ENCODE measurements around the gene AUTS2.

AUTS2 gene

DNA sequence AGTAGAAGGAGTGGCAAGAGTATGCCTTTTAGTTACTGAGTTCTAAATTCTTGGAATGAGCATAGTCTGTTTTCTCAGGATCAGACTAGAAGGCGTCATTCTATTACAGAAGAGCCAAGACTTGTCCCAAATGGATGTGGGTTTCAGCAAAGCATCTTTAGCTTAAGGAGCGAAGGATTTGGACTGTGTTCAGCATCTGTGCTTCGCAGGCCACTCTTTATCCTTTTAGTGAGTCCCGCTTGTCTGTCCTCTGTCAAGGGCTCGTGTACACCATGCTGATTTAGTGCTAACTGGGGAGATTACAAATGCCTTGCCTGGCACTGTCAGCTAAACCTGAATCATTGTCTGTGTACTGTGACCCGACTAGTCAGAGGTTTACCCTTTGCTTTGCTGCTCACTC is 465.7 kb downstream of the AUTS2 start:
- TF ChIP-seq, protein P1, sequence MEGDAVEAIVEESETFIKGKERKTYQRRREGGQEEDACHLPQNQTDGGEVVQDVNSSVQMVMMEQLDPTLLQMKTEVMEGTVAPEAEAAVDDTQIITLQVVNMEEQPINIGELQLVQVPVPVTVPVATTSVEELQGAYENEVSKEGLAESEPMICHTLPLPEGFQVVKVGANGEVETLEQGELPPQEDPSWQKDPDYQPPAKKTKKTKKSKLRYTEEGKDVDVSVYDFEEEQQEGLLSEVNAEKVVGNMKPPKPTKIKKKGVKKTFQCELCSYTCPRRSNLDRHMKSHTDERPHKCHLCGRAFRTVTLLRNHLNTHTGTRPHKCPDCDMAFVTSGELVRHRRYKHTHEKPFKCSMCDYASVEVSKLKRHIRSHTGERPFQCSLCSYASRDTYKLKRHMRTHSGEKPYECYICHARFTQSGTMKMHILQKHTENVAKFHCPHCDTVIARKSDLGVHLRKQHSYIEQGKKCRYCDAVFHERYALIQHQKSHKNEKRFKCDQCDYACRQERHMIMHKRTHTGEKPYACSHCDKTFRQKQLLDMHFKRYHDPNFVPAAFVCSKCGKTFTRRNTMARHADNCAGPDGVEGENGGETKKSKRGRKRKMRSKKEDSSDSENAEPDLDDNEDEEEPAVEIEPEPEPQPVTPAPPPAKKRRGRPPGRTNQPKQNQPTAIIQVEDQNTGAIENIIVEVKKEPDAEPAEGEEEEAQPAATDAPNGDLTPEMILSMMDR (IDR thresholded peaks at IDR 0.05; ENCODE audit: low read depth, low read length, missing control alignments): no peak
- DNase-seq (ENCODE audit: low read depth): no peak
- no peak overlapping the region for H3K4me3 ChIP-seq (ENCODE audit: low read depth, low read length)

DNA sequence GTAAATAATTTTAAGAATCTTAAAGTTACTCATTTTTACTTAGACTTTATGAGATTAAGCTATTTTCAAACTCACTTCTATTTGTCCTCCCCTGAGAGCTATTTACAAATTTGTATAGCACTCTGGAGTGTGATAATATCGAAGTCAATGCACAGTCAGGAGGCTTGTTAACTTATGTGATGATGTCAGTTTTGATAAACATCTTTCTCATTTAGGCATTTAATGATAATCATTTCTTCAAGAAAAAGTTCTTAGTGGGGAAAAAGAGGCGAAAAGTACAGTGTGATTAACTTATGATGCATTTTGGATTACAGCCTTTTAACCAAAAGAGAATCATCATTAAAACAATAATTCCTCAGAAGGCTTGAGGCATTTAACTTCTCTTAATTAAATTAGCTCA is 468.6 kb downstream of the AUTS2 start:
- DNase-seq (ENCODE audit: low read depth): no peak
- TF ChIP-seq, protein P1 (IDR thresholded peaks at IDR 0.05; ENCODE audit: low read depth, low read length, missing control alignments): no peak

DNA sequence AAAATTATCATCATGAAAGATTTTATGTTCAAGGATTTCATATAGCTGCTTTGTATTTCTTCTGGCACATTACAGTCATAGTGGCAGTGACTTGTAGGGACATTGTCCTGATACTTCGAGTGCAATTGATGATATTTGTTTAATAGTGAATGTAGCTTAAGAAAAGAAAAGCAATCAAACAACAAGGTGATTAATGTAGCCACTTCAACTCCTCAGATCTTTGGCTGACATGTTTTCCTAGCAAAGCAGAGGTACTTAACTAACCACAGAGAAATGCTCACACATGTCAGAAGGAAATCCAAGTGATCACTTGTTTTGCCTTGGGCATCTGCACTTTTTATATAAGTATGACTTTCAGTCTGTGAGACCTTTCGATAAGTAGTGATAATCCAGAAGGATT is 470.3 kb downstream of the AUTS2 start:
- no peak for DNase-seq (ENCODE audit: low read depth)
- H3K4me3 ChIP-seq (ENCODE audit: low read depth, low read length): no peak overlapping the region
- TF ChIP-seq, protein P1 (IDR thresholded peaks at IDR 0.05; ENCODE audit: low read depth, low read length, missing control alignments): no peak

More for the DNA sequence above, 468.6 kb downstream of the AUTS2 start:
- no peak overlapping the region for H3K4me3 ChIP-seq (ENCODE audit: low read depth, low read length)

DNA sequence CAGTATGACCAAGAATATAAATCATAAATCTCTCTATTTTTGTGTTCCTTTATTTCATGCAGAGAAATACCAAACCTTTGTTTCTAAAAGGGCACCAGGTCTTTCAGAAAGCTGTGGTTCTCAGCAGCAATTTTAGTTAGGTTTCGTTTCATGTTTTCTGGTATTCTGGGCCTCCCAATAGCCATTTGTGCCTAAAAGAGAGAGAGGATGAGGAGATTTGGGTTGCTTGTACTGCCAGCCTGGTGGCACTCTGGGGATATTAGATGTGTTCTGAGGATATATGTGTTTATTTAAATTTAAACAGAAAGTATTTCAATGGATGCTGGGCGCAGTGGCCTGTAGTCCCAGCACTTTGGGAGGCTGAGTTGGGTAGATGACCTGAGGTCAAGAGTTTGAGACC is 471.7 kb downstream of the AUTS2 start:
- peak; percentile 15 for DNase-seq (ENCODE audit: low read depth)
- no peak overlapping the region for H3K4me3 ChIP-seq (ENCODE audit: low read depth, low read length)
- TF ChIP-seq, protein P1 (IDR thresholded peaks at IDR 0.05; ENCODE audit: low read depth, low read length, missing control alignments): no peak

DNA sequence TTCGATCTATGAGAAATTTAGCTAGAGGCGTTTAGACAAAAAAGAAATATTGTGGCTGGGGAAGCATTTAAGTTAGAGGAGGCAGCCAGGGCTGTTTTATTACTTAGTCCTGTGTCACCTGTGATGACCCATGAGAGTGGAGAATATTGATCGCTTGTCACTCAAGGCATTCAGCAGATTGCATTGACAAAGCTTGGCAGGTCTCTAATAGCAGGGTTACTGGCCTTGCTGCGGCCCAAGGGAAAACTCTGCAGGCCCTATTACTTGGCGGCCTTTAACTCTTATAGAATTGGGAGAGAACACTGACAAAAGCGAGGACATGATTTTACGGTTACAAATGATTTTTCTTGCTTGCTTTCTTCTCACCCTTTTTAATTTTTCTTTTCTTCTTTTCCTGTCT is 473.5 kb downstream of the AUTS2 start:
- no peak for DNase-seq (ENCODE audit: low read depth)
- TF ChIP-seq, protein P1 (IDR thresholded peaks at IDR 0.05; ENCODE audit: low read depth, low read length, missing control alignments): no peak
- H3K4me3 ChIP-seq (ENCODE audit: low read depth, low read length): no peak overlapping the region

DNA sequence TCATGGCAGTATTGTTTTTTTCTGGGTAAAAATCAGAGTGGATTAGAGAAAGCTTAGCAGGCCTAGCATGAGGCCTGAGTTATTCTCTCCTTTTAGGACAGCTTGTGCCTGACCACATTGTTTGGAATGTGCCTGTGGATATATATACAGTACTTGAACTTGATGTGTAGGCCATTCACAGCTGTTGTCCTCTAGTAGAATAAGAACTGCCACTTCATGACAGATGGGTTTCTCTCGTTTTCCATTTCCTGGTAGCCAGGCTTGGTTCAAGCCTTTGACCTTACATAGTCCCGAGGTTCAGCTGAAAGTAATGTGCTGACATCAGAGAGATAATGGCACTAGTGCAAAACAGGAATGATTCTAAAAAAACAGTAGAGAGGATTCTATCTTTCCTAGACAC is 473.9 kb downstream of the AUTS2 start:
- TF ChIP-seq, protein P1 (IDR thresholded peaks at IDR 0.05; ENCODE audit: low read depth, low read length, missing control alignments): no peak
- DNase-seq (ENCODE audit: low read depth): no peak
- no peak overlapping the region for H3K4me3 ChIP-seq (ENCODE audit: low read depth, low read length)

DNA sequence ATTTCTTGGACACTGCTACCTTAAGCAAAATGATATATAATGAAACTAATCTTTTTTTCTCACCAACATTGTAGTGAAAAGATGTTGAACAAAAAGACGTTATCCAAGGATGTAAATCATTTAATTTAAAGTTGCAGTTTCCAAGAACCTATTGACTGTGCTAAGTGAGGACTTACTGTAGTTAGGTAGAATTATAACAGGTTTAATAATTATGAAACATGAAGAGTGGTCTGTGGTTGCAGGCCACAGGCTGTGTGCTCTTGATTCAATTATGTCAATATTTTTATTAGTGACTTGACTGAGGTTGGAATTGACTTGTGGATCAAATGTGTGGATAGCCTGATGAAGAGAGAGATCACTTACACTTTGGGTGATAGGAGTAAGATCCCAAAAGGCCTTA is 478.1 kb downstream of the AUTS2 start:
- TF ChIP-seq, protein P1 (IDR thresholded peaks at IDR 0.05; ENCODE audit: low read depth, low read length, missing control alignments): no peak
- DNase-seq (ENCODE audit: low read depth): no peak
- no peak overlapping the region for H3K4me3 ChIP-seq (ENCODE audit: low read depth, low read length)

All from GM12864 (cell line).